RWPE1 (cell line): ENCODE data around the gene DDIT4.
A peak's percentile ranks its signal among the peaks of the same experiment; 100 is the strongest.

Source experiments
- CTCF ChIA-PET: fragments of 350-600 bp; sonication (Branson Sonifier 250); formaldehyde crosslinking; extraction: SDS; loops from one replicate; lab custom pipeline; 2021; lab: Yijun Ruan, JAX
- POLR2A ChIA-PET: fragments of 400-600 bp; formaldehyde crosslinking; extraction: SDS; loops from one replicate; lab custom pipeline; 2020; ENCODE audit warnings: antibody characterized with exemption; ENCODE audit not compliant: low non-redundant PET; lab: Yijun Ruan, JAX
- DNase-seq: peaks from one replicate; pipeline ENCODE4 v3.0.0; 2012; ENCODE audit warnings: low spot score
- H3K27ac ChIP-seq: fragments of 450-650 bp; 2 replicates; pipeline ENCODE4 v1.5.1; 2017
- TF ChIP-seq, protein P1 (sequence below): fragments of 450-650 bp; conservative IDR thresholded peaks from 2 replicates; pipeline ENCODE4 v1.5.1; 2017; ENCODE audit warnings: low read depth, mild to moderate bottlenecking

The DDIT4 gene

DNA sequence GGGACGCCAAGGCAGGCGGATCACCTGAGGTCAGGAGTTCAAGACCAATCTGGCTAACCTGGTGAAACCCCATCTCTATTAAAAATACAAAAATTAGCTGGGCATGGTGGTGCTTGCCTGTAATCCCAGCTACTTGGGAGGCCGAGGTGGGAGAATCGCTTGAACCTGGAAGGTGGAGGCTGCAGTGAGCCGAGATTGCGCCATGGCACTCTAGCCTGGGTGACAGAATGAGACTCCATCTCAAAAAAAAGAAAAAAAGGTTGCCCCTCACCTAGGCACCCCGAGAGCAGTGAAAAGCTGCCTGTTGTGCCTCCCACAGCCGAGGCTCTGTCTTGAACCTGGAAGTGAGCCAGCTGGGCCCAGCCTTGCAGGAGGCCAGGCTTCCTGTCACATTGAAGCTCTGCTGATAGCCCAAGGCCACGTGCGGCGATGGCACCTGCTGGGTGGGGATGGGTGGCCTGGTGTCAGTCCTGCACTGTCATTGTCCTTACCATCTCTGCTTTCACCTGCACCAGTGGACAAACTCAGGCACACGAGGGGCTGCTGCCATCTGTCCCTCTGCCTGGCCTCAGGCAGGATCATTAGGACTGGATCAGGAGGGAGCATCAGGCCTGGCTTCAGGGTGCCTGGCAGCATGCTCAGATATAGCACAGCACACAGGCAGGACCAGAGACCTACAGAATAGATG, 43.2 kb downstream of the DDIT4 start:
- ChIA-PET POLR2A (interaction anchor here (0.6 to 1.2 kb wide), 2 partner anchors 15 to 19 kb away, joined by 3 read pairs; no protein-coding TSS in a partner anchor), CTCF (interaction anchor here (1.6 kb wide), 1 partner anchor 42 kb away, joined by 5 read pairs; no protein-coding TSS in a partner anchor)
- H3K27ac ChIP-seq: peak overlapping the region; percentile 100
- DNase-seq: no peak
- TF ChIP-seq, protein P1, sequence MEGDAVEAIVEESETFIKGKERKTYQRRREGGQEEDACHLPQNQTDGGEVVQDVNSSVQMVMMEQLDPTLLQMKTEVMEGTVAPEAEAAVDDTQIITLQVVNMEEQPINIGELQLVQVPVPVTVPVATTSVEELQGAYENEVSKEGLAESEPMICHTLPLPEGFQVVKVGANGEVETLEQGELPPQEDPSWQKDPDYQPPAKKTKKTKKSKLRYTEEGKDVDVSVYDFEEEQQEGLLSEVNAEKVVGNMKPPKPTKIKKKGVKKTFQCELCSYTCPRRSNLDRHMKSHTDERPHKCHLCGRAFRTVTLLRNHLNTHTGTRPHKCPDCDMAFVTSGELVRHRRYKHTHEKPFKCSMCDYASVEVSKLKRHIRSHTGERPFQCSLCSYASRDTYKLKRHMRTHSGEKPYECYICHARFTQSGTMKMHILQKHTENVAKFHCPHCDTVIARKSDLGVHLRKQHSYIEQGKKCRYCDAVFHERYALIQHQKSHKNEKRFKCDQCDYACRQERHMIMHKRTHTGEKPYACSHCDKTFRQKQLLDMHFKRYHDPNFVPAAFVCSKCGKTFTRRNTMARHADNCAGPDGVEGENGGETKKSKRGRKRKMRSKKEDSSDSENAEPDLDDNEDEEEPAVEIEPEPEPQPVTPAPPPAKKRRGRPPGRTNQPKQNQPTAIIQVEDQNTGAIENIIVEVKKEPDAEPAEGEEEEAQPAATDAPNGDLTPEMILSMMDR: no peak

DNA sequence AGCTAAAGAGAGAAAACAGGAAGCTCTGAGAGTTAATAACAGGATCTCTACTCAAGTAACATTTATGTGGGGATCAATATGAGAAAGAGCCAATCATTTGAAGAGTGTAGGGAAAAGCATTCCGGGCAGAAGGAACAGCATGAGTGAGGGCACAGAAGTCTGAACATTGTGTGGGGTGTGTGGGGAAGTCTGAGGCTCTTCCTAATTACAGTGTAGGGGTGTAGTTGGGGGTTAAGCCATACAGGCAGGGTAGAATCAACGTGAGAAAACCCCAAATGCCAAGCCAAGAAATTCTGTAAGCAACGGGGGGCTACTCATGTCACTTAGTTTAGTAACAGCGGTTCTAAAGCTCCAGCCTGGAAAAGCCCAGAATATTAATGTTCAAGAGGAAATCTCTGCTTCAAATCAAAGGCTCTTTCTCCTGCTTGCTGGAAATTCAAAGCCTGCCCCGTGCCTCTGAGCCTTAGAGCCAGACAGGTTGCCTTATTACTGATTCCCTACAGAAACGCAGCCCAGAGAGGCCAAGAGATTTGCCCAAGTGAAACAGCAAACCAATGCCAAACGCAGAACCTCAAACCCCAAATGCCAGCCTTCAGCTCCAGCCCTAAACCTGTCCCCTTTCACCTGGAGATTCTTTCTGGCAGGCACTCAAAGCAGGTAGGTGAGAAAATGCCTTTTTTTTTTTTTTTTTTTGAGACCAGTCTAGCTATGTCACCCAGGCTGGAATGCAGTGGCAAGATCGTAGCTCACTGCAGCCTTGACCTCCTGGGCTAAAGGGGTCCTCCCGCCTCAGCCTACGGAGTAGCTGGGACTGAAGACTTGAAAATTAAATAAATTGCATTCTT, 44.9 kb downstream of the DDIT4 start:
- no peak for DNase-seq
- peak overlapping the region; percentile 100 for H3K27ac ChIP-seq
- ChIA-PET POLR2A (interaction anchor here (0.6 to 2.9 kb wide), 5 partner anchors 10 to 37 kb away, joined by 3 to 18 read pairs (median 4); no protein-coding TSS in a partner anchor), CTCF (interaction anchor here (0.5 to 1.4 kb wide), 2 partner anchors 18 to 77 kb away, joined by 3 to 6 read pairs; no protein-coding TSS in a partner anchor)
- TF ChIP-seq, protein P1: no peak

DNA sequence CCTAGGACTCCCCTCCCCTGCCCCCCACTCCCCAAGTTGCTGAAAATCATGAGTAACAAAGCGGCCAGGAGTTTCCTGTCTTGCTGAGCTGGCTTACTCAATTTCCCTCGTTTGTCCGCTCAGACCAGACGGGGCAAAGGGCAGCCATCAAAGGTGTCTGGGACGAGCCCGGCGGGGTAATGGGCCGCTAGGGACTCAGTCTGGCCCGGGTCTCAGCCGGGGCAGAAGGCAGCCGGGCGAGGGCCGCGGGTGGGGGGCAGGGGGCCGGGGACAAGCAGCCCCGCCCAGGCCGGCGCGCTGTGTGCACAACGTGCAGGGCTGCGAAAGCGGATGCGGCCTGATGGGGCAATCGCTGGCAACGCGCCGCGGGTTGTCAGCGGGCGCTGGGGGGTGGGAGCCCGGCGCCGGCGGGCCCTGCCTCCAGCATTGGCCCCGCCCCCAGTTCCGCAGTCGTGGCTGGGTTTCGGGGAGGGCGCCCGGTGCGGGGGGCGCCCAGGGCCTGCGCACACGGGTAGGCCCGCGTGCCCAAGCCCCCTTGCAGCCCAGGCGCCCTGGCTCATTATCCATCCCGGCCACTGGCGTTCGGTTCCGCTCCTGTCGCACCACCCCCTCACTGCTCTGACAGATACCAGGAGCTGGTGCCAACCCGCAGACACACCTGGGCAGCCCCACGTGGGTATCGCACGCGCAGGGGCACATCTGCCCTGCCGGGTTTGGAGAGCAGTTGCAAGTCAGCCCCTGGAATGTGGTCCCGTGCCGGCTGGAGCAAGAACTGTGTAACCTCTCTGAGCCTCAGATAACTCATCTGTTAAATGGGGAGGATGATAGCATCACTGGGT, 45.9 kb downstream of the DDIT4 start:
- TF ChIP-seq, protein P1: no peak
- H3K27ac ChIP-seq: peak overlapping the region; percentile 100
- DNase-seq: peak; percentile 94
- CTCF ChIA-PET: interaction anchor here (0.5 to 1.7 kb wide), 7 partner anchors 9 to 719 kb away, joined by 3 to 6 read pairs (median 3); no protein-coding TSS in a partner anchor
- POLR2A ChIA-PET: interaction anchor here (0.6 to 3.6 kb wide), 9 partner anchors 11 to 101 kb away, joined by 3 to 86 read pairs (median 12); partner anchors contain the start of gene DDIT4

DNA sequence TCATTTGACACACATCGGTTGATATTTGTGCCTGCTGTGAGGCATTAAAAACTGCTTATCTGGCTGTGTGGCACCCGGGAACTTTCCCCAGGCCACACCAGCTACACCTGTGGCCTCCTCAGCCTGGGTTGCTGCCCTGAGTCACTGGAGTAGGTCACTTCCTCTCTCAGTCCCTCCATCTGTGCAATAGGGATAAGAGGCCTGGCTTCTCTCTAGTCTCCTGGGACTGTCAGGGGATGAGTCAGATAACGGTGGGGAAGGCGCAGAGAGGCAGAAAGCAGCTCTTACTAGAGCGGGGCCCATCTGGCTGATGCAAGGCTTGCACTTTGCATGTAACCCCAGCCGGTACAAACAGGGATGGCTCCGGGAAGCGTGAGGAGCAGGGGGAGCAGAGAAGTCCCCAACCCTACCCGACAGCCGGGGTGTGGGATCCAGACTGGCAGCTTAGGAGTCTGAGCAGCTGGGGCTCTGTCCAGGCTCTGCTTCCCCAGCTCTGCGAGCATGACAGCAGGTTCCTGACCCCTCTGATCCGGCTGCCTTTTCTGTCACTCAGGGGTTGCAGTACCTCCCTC, 47.0 kb downstream of the DDIT4 start:
- peak overlapping the region; percentile 100 for H3K27ac ChIP-seq
- DNase-seq: peak; percentile 94
- POLR2A ChIA-PET: interaction anchor here (0.6 to 3.6 kb wide), 10 partner anchors 10 to 1010 kb away, joined by 3 to 86 read pairs (median 7); partner anchors contain the start of gene DDIT4
- CTCF ChIA-PET: interaction anchor here (0.6 to 1.8 kb wide), 9 partner anchors 8 to 355 kb away, joined by 3 to 8 read pairs (median 3); no protein-coding TSS in a partner anchor
- TF ChIP-seq, protein P1: no peak

DNA sequence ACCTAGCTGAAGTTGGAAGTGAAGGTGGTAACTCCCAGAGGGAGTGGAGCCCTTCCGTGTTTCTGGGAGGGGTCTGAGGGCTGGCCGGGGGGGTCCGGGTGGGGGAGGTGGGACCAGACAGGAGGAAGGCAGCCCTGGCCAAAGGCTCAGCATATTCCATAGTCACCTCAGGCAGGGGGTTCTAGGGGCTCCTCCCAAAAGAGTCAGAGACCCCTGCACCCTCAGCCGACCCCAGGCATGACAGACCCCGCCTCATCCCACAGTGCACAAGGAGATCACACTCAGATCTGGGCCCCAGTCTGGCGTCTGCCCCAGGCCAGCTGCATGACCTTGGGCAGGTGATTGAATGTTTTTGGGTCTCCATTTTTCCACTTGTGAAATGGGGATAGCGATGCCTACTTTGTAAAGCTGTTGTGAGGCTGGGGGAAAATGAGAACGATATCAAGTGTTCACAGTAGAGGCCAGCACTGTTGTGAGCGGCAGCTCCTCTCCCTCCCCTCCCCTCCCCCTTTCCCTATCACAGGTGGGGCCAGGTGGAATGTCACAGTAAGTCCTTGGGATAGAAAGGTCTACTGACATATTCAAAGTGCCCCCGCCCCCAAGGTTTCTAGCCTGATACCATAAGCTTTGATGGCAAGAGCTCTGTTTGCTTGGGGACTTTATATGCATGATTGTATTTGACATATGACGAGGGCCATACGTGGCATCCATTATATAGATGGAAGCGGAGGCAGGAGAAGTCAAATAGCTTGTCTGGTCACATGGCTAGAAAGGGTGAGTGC, 47.7 kb downstream of the DDIT4 start:
- CTCF ChIA-PET: interaction anchor here (0.6 to 1.8 kb wide), 6 partner anchors 10 to 47 kb away, joined by 3 to 8 read pairs (median 5); no protein-coding TSS in a partner anchor
- POLR2A ChIA-PET: interaction anchor here (0.5 to 3.6 kb wide), 17 partner anchors 9 to 1009 kb away, joined by 3 to 86 read pairs (median 4); partner anchors contain the start of gene DDIT4
- TF ChIP-seq, protein P1: no peak
- peak overlapping the region; percentile 100 for H3K27ac ChIP-seq
- DNase-seq: no peak
